ENCODE measurements around the gene IPO5.

DNA sequence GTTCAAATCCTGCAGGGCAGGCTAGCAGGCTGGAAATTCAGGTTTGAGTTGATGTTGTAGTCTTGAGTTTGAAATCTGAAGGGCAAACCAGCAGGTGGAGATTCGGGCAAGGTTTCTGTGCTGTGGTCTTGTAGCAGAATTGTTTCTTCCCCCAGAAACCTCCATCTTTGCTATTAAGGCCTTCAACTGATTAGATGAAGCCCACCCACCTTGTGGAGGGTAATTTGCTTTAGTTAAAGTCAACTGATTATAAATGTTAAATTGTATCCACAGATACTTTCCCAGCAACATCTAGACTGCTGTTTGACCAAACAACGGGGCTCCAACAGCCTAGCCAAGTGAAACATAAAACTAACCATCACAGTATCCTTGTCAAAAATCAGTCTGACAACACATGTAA, 9.4 kb downstream of the IPO5 start:
- TF ChIP-seq, protein P1, sequence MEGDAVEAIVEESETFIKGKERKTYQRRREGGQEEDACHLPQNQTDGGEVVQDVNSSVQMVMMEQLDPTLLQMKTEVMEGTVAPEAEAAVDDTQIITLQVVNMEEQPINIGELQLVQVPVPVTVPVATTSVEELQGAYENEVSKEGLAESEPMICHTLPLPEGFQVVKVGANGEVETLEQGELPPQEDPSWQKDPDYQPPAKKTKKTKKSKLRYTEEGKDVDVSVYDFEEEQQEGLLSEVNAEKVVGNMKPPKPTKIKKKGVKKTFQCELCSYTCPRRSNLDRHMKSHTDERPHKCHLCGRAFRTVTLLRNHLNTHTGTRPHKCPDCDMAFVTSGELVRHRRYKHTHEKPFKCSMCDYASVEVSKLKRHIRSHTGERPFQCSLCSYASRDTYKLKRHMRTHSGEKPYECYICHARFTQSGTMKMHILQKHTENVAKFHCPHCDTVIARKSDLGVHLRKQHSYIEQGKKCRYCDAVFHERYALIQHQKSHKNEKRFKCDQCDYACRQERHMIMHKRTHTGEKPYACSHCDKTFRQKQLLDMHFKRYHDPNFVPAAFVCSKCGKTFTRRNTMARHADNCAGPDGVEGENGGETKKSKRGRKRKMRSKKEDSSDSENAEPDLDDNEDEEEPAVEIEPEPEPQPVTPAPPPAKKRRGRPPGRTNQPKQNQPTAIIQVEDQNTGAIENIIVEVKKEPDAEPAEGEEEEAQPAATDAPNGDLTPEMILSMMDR (optimal IDR thresholded peaks at IDR 0.05 in 1 of 3, IDR thresholded peaks at IDR 0.05 in 1 of 3, conservative IDR thresholded peaks at IDR 0.05 in 1 of 3; ENCODE audit: extremely low read depth in 1 of 3, insufficient read depth in 2 of 3, low read length in 3 of 3): no peak
- no peak for TF ChIP-seq EZH2 (IDR thresholded peaks at IDR 0.05; ENCODE audit: low read length)

All from keratinocyte (primary cell).